GM23338 (cell line): Measurements from ENCODE around the gene GIMAP4. TPM values are rescaled to one million over a fixed set of nuclear protein-coding genes. Genes with fewer than 3 reads are reported as not detected.

Experiments
- ATAC-seq: fragments of 200-7000 bp; cut with Tn5 transposase; 3 replicates; pipeline ENCODE4 v1.9.1; 2020
- DNase-seq: peaks from one replicate; pipeline ENCODE4 v3.0.0-alpha.2; 2015; ENCODE audit warnings: low spot score
- H2AFZ ChIP-seq: fragments of 200-600 bp; sonication (generic); 2 replicates; pipeline ENCODE4 v1.8.0; 2016; ENCODE audit warnings: antibody characterized with exemption, mild to moderate bottlenecking, moderate library complexity
- H3F3A ChIP-seq: fragments of 200-600 bp; sonication (generic); replicated peaks from 2 replicates; pipeline ENCODE4 v1.8.0; 2017; ENCODE audit warnings: antibody characterized with exemption, mixed run types, low read depth
- H3K27ac ChIP-seq: fragments of 200-600 bp; sonication (generic); 2 replicates; pipeline ENCODE4 v1.6.1; 2016; ENCODE audit warnings: low read depth
- H3K27me3 ChIP-seq: fragments of 200-600 bp; sonication (generic); 2 replicates; pipeline ENCODE4 v1.8.0; 2016; ENCODE audit warnings: mild to moderate bottlenecking, mixed run types, moderate library complexity; ENCODE audit not compliant: insufficient read depth
- H3K36me3 ChIP-seq: fragments of 200-600 bp; sonication (generic); 2 replicates; pipeline ENCODE4 v1.8.0; 2016; ENCODE audit warnings: mild to moderate bottlenecking; ENCODE audit not compliant: insufficient read depth
- H3K4me1 ChIP-seq: fragments of 200-600 bp; sonication (generic); 2 replicates; pipeline ENCODE4 v1.8.0; 2016; ENCODE audit warnings: mild to moderate bottlenecking, moderate library complexity; ENCODE audit not compliant: insufficient read depth
- H3K4me2 ChIP-seq: fragments of 200-600 bp; sonication (generic); 2 replicates; pipeline ENCODE4 v1.7.1; 2017; ENCODE audit warnings: mixed run types
- H3K4me3 ChIP-seq: fragments of 200-600 bp; sonication (generic); 2 replicates; pipeline ENCODE4 v1.6.1; 2016; ENCODE audit warnings: mixed run types
- H3K79me2 ChIP-seq: fragments of 200-600 bp; sonication (generic); replicated peaks from 2 replicates; pipeline ENCODE4 v1.8.0; 2017; ENCODE audit warnings: mild to moderate bottlenecking; ENCODE audit not compliant: insufficient read depth
- H3K9me2 ChIP-seq: fragments of 200-600 bp; sonication (generic); 2 replicates; pipeline ENCODE4 v1.8.0; 2017; ENCODE audit not compliant: insufficient read depth
- H4K20me1 ChIP-seq: fragments of 200-600 bp; sonication (generic); replicated peaks from 2 replicates; pipeline ENCODE4 v1.8.0; 2017; ENCODE audit warnings: mild to moderate bottlenecking; ENCODE audit not compliant: insufficient read depth
- H3K27ac Mint-ChIP-seq: 2 replicates; pipeline ENCODE4 v1.8.0; 2020; ENCODE audit warnings: inconsistent platforms, mild to moderate bottlenecking, moderate library complexity, mixed read lengths
- H3K27me3 Mint-ChIP-seq: 3 replicates; pipeline ENCODE4 v1.8.0; 2022; ENCODE audit warnings: low read depth, mild to moderate bottlenecking, moderate library complexity, mixed read lengths, inconsistent platforms; ENCODE audit not compliant: insufficient read depth, poor library complexity
- H3K36me3 Mint-ChIP-seq: 3 replicates; pipeline ENCODE4 v1.8.0; 2021; ENCODE audit warnings: low read depth, mild to moderate bottlenecking, inconsistent platforms, moderate library complexity, mixed read lengths
- H3K4me1 Mint-ChIP-seq: 3 replicates; pipeline ENCODE4 v1.8.0; 2020; ENCODE audit warnings: mild to moderate bottlenecking, inconsistent platforms, mixed read lengths
- H3K4me3 Mint-ChIP-seq: 3 replicates; pipeline ENCODE4 v1.8.0; 2021; ENCODE audit warnings: moderate library complexity, mild to moderate bottlenecking, inconsistent platforms, mixed read lengths
- H3K9me3 Mint-ChIP-seq: 3 replicates; pipeline ENCODE4 v1.8.0; 2020; ENCODE audit warnings: moderate library complexity, mild to moderate bottlenecking, inconsistent platforms, mixed read lengths
- CREB1 ChIP-seq: fragments of 250-450 bp; sonication (Bioruptor Pico); IDR thresholded peaks from 2 replicates; pipeline ENCODE4 v1.5.0; 2020; ENCODE audit warnings: low read depth, mild to moderate bottlenecking, moderate library complexity
- ETS1 ChIP-seq: IDR thresholded peaks from 2 replicates; pipeline ENCODE4 v1.6.1; 2016; ENCODE audit warnings: antibody characterized with exemption
- EZH2 ChIP-seq: fragments of 200-600 bp; sonication (generic); IDR thresholded peaks from one replicate; pipeline ENCODE4 v1.8.0; 2017; ENCODE audit warnings: antibody characterized with exemption, mild to moderate bottlenecking, low read depth; ENCODE audit not compliant: unreplicated experiment
- EZH2phosphoT487 ChIP-seq: fragments of 200-600 bp; sonication (generic); IDR thresholded peaks from one replicate; pipeline ENCODE4 v1.8.1; 2018; ENCODE audit warnings: antibody characterized with exemption; ENCODE audit not compliant: unreplicated experiment
- JUNB ChIP-seq: IDR thresholded peaks from one replicate; pipeline ENCODE4 v1.6.1; 2016; ENCODE audit warnings: antibody characterized with exemption; ENCODE audit not compliant: unreplicated experiment
- NANOG ChIP-seq: IDR thresholded peaks from 2 replicates; pipeline ENCODE4 v1.6.1; 2016; ENCODE audit warnings: antibody characterized with exemption, borderline replicate concordance
- POLR2AphosphoS5 ChIP-seq: IDR thresholded peaks from 2 replicates; pipeline ENCODE4 v1.6.1; 2016; ENCODE audit warnings: antibody characterized with exemption, low read depth
- REST ChIP-seq: IDR thresholded peaks from one replicate; pipeline ENCODE4 v1.6.1; 2018; ENCODE audit warnings: antibody characterized with exemption; ENCODE audit not compliant: unreplicated experiment
- STAT1 ChIP-seq: IDR thresholded peaks from one replicate; pipeline ENCODE4 v1.6.1; 2016; ENCODE audit warnings: antibody characterized with exemption; ENCODE audit not compliant: unreplicated experiment
- ZNF114 ChIP-seq: fragments of 250-450 bp; sonication (Bioruptor Pico); IDR thresholded peaks from 2 replicates; pipeline ENCODE4 v1.5.0; 2020; ENCODE audit warnings: mild to moderate bottlenecking, moderate library complexity
- ZNF331 ChIP-seq: fragments of 250-450 bp; sonication (Bioruptor Pico); IDR thresholded peaks from 2 replicates; pipeline ENCODE4 v1.5.0; 2020; ENCODE audit warnings: low read depth, mild to moderate bottlenecking, moderate library complexity
- ZNF462 ChIP-seq: fragments of 250-450 bp; sonication (Bioruptor Pico); IDR thresholded peaks from 2 replicates; pipeline ENCODE4 v1.5.0; 2020; ENCODE audit warnings: mild to moderate bottlenecking, moderate library complexity
- polyA plus RNA-seq: library from polyadenylated mRNA; unstranded; fragments of >200 nt; fragmentation: Nextera tagmentation; extraction: Ambion mirVana; gene quantifications from 2 replicates; pipeline ENCODE4 v1.2.1, GENCODE V29; 2016
- total RNA-seq: library from RNA; depleted of rRNA; stranded (reverse); fragments of >200 nt; shearing (Covaris generic); gene quantifications from 2 replicates; pipeline ENCODE4 v1.2.3, GENCODE V29; 2014

Gene GIMAP4
- total and polyA plus RNA-seq, 2 experiments from 2014 or later = not detected

GRCh38 chr7:150566123-150566522, 1.1 kb upstream of the GIMAP4 start:
- Histone ChIP-seq H2AFZ (no peak overlapping the region), H3K36me3 (no peaks in the 10 kb centered on the region), H3K27me3 (no peaks in the 10 kb centered on the region), H4K20me1 (no peaks in the 10 kb centered on the region), H3K79me2 (no peaks in the 10 kb centered on the region), H3K9me2 (no peaks in the 10 kb centered on the region; the same call in 1 of the 2 replicates), H3K4me2 (peak overlapping the region; percentile 56), H3K4me1 (peaks cover 43% of the 10 kb centered on the region), H3F3A (no peaks in the 10 kb centered on the region), H3K4me3 (no peak overlapping the region), H3K27ac (no peak overlapping the region)
- TF ChIP-seq POLR2AphosphoS5 = no peak
- no peak for TF ChIP-seq ZNF114 (CRISPR knock-in tag)
- TF ChIP-seq EZH2phosphoT487 = no peak
- no peak for TF ChIP-seq ETS1
- no peak for TF ChIP-seq CREB1 (CRISPR knock-in tag)
- no peak for TF ChIP-seq EZH2
- TF ChIP-seq ZNF331 = no peak
- TF ChIP-seq ZNF462 (CRISPR knock-in tag) = no peak
- TF ChIP-seq STAT1 = no peak
- TF ChIP-seq REST = no peak
- TF ChIP-seq JUNB = no peak
- no peak for TF ChIP-seq NANOG
- peaks cover 2% of the 10 kb centered on the region for H3K27me3 Mint-ChIP-seq
- peaks cover under 1% of the 10 kb centered on the region; the same call in 1 of the 3 replicates for H3K36me3 Mint-ChIP-seq
- ATAC-seq (peak; percentile 76), DNase-seq (peak; percentile 36)
- H3K9me3 Mint-ChIP-seq = peaks cover 4% of the 10 kb centered on the region
- H3K4me3 Mint-ChIP-seq = peak overlapping the region; percentile 31; the same call in 1 of the 3 replicates
- H3K4me1 Mint-ChIP-seq = peaks cover 40% of the 10 kb centered on the region
- no peak overlapping the region for H3K27ac Mint-ChIP-seq
